ENCODE results near the gene SEZ6.

SEZ6 gene, protein sequence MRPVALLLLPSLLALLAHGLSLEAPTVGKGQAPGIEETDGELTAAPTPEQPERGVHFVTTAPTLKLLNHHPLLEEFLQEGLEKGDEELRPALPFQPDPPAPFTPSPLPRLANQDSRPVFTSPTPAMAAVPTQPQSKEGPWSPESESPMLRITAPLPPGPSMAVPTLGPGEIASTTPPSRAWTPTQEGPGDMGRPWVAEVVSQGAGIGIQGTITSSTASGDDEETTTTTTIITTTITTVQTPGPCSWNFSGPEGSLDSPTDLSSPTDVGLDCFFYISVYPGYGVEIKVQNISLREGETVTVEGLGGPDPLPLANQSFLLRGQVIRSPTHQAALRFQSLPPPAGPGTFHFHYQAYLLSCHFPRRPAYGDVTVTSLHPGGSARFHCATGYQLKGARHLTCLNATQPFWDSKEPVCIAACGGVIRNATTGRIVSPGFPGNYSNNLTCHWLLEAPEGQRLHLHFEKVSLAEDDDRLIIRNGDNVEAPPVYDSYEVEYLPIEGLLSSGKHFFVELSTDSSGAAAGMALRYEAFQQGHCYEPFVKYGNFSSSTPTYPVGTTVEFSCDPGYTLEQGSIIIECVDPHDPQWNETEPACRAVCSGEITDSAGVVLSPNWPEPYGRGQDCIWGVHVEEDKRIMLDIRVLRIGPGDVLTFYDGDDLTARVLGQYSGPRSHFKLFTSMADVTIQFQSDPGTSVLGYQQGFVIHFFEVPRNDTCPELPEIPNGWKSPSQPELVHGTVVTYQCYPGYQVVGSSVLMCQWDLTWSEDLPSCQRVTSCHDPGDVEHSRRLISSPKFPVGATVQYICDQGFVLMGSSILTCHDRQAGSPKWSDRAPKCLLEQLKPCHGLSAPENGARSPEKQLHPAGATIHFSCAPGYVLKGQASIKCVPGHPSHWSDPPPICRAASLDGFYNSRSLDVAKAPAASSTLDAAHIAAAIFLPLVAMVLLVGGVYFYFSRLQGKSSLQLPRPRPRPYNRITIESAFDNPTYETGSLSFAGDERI

DNA sequence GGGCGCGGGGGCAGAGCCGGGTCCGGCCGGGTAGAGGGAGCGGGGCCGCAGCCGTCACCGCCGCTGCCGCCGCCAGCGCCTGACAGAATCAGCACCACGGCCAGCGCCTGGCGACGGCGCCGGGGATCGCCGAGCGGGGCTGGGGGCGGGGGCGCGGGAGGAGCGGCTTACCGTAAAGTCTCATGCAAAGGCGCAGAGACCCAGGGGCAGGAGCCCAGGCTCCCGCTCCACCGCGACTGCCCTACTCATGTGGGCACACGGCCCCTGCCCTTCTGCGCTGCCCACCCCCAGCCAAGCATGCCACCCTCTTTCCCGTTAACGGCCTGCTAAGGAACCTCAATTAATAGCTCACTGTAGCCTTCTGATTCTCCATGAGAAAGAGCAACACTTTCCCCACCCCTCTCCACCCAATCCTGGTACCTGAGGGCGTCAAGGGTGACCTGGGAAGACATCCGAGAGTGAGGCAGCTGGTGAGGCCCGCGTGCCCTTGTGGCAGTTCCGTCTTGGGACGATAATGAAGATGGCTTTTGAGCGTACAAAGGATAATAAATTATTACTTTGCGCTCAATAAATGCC lies at the start of gene SEZ6:
Gene SEZ6 (minus strand): TSS at position 98 of the 576 bp plus-strand sequence. CDS start 164 bp downstream, outside the sequence.
- peak; percentile 83 to 88 for DNase-seq (ENCODE audit: low read depth in 1 of 2, low spot score in 1 of 2)
- TF ChIP-seq JUND (IDR thresholded peaks at IDR 0.05; ENCODE audit: low read depth): no peak

DNA sequence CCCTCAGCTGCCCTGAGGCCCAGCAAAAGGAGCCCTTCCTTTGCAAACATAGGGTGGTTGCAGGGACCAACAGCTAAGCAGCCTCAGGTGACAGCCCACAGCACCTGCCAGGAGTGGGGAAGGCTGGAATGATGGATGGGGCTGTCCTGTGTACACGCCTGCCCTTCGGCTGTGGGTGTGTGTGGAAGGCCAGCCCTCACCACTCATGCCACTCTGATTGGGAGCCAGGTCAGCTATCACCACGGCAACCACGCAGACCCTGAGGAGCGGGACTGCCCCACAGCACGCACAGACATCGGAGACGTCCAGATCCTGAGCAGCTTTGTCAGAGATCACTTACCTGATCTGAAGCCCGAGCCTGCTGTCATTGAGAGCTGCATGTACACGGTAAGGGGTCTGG lies 49.0 kb upstream of the SEZ6 start:
- in situ Hi-C loops (cut with HindIII; ENCODE audit: low pct_unique_long_range_greater_than_20kb, low sequenced_read_pairs): no loop called here
- TF ChIP-seq JUND (IDR thresholded peaks at IDR 0.05; ENCODE audit: low read depth): no peak
- no peak for DNase-seq (ENCODE audit: low read depth in 1 of 2, low spot score in 1 of 2)

More for the DNA sequence above, at the start of gene SEZ6:
- in situ Hi-C loops (cut with HindIII; ENCODE audit: low pct_unique_long_range_greater_than_20kb, low sequenced_read_pairs): no loop called here

DNA sequence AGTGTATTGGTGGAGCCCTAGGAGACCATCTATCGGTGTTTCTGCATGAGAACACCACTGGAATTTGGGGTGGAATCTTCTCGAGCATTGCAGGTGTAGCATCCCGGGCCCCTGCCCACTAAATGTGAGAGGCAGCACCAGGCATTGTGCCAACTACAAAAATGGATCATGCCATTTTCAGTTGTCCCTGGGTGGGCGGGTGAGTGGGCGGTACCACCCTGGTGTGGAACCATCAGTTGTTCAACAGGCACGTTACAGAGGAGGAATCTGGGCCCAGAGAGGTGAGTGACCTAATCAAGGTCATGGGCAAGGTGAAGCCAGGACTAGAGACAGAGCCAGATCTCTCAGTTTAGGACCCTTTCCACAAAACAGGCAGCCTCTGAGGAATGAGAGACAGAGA lies 45.9 kb upstream of the SEZ6 start:
- DNase-seq (ENCODE audit: low read depth in 1 of 2, low spot score in 1 of 2): no peak
- no peak for TF ChIP-seq JUND (IDR thresholded peaks at IDR 0.05; ENCODE audit: low read depth)
- in situ Hi-C loops (cut with HindIII; ENCODE audit: low pct_unique_long_range_greater_than_20kb, low sequenced_read_pairs): no loop called here

DNA sequence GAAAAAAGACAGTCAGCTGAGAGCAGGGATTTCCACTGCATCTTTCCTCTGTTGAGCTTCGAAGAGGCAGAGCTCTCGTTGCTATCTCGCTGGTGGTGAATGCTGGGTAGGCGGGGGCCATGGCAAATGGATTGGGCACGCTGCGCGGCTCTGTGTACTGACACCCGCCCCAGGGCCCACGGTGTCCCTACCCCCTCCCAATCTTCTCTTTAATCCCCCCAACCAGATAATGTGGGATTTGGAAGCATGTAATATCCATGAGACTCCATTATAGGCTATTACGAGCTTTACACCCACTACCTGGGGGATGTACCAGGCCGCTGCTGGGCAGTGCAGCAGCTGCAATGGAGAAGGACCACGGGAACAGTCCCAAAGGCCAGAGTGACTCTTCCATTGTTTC lies 45.4 kb upstream of the SEZ6 start:
- no peak for DNase-seq (ENCODE audit: low read depth in 1 of 2, low spot score in 1 of 2)
- TF ChIP-seq JUND (IDR thresholded peaks at IDR 0.05; ENCODE audit: low read depth): no peak
- in situ Hi-C loops (cut with HindIII; ENCODE audit: low pct_unique_long_range_greater_than_20kb, low sequenced_read_pairs): no loop called here

DNA sequence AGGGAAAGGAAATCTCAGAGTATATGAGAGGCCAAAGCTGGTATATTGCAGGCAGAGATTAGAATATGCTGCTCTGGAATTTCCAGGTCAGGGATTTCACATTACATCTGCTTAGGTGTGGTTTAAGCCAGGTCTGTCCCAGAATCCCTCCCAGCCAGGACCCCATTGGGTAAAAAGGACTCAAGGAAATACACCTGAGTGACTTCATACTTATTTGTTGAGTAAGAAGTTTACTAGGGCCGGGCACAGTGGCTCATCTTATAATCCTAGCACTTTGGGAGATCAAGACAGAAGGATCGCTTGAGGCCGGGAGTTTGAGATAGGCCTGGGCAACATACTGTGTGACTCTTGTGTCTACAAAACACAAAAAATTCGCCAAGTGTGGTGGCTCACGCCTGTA lies 44.3 kb upstream of the SEZ6 start:
- in situ Hi-C loops (cut with HindIII; ENCODE audit: low pct_unique_long_range_greater_than_20kb, low sequenced_read_pairs): no loop called here
- no peak for TF ChIP-seq JUND (IDR thresholded peaks at IDR 0.05; ENCODE audit: low read depth)
- no peak for DNase-seq (ENCODE audit: low read depth in 1 of 2, low spot score in 1 of 2)

DNA sequence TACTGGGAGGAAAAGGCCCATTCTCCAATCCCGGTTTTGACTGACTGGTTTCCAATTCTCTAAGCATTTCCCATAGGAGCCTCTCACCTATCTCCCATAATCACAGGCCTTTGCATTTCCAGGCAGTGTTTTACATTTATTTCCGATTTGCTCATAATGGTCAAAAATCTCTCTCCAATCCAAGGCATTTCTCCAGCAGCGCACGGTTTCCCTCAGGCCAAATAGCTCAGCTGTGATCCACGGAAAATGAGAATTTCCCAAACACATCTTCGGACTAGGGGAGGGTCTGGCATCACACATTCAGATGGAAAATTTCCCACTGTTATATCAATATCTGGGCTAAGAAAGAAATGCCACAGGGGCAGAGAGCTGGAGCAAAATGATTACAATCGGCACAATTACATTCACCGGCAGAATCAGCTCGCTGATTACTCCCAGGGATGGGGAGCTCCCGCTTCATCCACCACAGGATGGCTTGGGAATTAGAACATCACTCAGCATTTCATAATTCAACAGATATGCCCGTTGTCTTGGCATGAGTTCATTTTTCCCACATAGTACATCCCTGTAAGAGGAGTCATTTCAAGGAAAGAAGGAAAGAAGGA lies 43.8 kb upstream of the SEZ6 start:
- TF ChIP-seq JUND (IDR thresholded peaks at IDR 0.05; ENCODE audit: low read depth): no peak
- in situ Hi-C loops (cut with HindIII; ENCODE audit: low pct_unique_long_range_greater_than_20kb, low sequenced_read_pairs): no loop called here
- DNase-seq (ENCODE audit: low read depth in 1 of 2, low spot score in 1 of 2): no peak

DNA sequence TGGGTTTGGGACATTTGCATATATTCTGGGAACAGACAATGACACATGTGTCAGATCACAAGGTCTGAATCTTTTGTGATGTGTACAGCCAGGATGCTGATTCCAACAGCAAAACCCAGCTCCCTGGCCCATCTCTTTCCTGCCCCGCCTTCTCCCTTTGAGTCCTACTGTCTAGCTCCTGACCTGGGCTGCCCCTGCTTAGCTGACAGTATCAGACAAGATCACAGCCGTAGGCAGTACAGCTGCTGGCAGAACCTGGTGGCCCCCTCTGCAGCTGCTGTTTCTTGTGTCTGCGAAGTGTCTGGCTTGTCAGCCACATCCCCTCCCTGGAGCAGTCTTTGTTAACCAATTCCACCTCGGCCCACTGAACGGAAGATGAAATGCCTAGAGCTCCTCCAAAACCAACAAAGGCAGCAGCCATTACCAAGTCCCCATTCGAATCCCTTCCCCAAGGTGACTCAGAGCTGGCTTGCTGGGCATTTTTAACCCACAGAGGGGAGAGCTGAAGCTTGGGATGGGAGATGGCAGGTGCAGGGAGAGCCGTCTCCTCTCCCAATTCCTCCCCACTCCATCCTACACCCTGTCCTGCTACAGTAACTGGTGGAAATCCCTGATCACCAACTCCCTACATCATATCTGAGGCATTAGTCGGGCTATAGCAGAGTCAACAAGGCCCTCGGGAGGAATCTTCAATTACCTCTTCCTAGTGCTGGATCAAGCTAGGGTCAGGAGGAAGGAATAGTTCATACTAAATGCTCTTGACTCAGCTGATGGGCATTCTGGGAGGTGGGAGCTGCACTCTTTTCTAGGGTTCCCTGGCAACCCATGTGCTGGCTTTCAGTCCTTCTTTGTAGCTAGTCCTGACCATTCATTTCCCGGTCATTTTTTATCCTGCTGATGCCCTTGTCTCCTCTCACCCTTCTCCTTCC lies 42.9 kb upstream of the SEZ6 start:
- no peak for DNase-seq (ENCODE audit: low read depth in 1 of 2, low spot score in 1 of 2)
- in situ Hi-C loops (cut with HindIII; ENCODE audit: low pct_unique_long_range_greater_than_20kb, low sequenced_read_pairs): no loop called here
- no peak for TF ChIP-seq JUND (IDR thresholded peaks at IDR 0.05; ENCODE audit: low read depth)

DNA sequence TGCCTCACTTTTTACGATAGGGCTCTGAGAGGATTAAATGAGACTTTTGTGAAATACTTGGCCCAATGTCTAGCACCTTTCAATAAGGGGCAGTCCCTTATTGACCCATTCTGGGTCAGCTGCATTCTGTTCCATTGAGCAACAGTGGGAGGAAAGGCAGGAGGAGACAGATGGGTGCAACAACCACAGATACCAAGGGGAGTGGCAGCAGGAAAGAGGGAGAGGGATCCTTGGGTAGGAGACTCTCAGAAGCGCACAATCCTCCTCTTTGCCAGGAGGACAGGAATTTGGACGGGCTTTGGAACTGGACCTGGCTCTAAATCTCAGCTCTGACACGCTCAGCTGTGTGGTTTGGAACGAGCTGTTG lies 40.6 kb upstream of the SEZ6 start:
- in situ Hi-C loops (cut with HindIII; ENCODE audit: low pct_unique_long_range_greater_than_20kb, low sequenced_read_pairs): no loop called here
- TF ChIP-seq JUND (IDR thresholded peaks at IDR 0.05; ENCODE audit: low read depth): no peak
- DNase-seq (ENCODE audit: low read depth in 1 of 2, low spot score in 1 of 2): no peak

DNA sequence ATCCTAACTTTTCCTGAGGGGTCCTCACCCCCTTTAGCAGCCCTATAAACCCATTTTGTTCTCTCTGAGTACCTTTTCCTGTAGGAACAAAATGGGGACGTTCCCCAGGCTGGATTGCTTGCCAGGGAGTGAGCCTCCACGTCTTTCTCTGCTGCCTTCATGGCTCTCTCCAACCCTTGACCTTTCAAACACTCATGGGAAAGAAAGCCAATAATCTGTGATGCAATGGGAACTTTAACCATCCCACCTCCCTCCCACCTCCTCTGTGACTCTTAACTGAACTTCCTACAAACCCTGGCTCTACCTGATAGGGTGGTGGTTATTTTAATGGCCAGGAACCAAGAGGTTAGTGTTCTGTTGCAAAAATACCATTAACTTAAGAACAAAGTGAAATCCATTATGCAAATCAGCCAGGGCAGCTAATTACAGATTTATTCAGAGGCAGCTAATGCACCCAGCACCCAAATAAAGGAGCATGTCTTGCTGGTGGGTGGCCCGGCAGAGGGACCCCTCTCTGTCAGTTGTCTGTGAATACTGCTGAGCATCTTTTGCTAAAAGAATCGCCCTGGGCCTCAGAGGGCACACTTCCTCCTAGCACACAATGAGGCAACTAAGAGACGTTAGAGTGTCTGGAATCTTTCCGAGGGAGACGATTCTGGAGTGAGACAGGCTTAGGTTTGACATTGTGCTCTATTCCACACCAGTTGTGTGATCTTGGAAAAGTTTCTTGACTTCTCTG lies 40.1 kb upstream of the SEZ6 start:
- no peak for TF ChIP-seq JUND (IDR thresholded peaks at IDR 0.05; ENCODE audit: low read depth)
- in situ Hi-C loops (cut with HindIII; ENCODE audit: low pct_unique_long_range_greater_than_20kb, low sequenced_read_pairs): no loop called here
- DNase-seq (ENCODE audit: low read depth in 1 of 2, low spot score in 1 of 2): no peak

DNA sequence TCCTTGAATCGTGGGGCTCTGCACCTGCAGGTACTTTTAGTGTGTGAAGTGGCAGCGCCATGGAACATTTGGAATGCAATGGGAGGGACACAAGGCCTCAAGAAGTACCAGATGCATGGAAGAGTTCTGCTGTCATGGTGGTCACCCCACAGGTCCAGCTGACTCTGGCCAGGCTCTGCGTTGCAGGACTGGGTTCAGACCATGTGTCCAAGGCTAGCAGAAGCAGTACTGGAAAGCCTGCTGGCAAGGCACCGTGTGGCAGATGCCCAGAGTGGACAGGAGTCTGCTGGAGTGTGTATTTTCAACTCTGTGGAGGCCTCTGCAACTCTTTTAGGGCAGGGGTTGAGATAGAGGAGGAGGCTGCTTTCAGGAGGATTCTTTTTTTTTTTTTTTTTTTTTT lies 39.2 kb upstream of the SEZ6 start:
- DNase-seq (ENCODE audit: low read depth in 1 of 2, low spot score in 1 of 2): no peak
- TF ChIP-seq JUND (IDR thresholded peaks at IDR 0.05; ENCODE audit: low read depth): no peak
- in situ Hi-C loops (cut with HindIII; ENCODE audit: low pct_unique_long_range_greater_than_20kb, low sequenced_read_pairs): no loop called here
